K562 (cell line): ENCODE data around the gene NOSIP. TPM values are rescaled to one million over a fixed set of nuclear protein-coding genes. Genes with fewer than 3 reads are reported as not detected.

Experiments
- C11orf30 ChIP-seq: fragments of 450-650 bp; IDR thresholded peaks from 2 replicates; pipeline ENCODE4 v1.6.1; 2016; ENCODE audit warnings: low read depth, mild to moderate bottlenecking
- CBFA2T2 ChIP-seq: fragments of 450-650 bp; conservative IDR thresholded peaks from 2 replicates; pipeline ENCODE4 v1.6.1; 2017; ENCODE audit warnings: mild to moderate bottlenecking
- CBX3 ChIP-seq, 2 experiments: IDR thresholded peaks; 1 replicate in 1 of 2; 2 replicates in 1 of 2; pipeline ENCODE4 v1.6.1; 2012; ENCODE audit warnings: inconsistent platforms in 2 of 2, low read length in 2 of 2, borderline replicate concordance in 1 of 2, control low read depth in 1 of 2
- ETV6 ChIP-seq, 3 experiments: fragments of 150-350 bp in 1 of 3; sonication (generic) in 1 of 3; formaldehyde crosslinking in 1 of 3; IDR thresholded peaks; 2 replicates each; pipeline versions ENCODE4 v1.6.1 to v1.8.0; 2014 to 2022; ENCODE audit warnings: borderline replicate concordance in 2 of 3, low read depth in 2 of 3, antibody characterized with exemption in 1 of 3, low read length in 1 of 3, mild to moderate bottlenecking in 1 of 3, missing genetic modification reagents in 1 of 3
- GATAD2A ChIP-seq: fragments of 450-650 bp; IDR thresholded peaks from 2 replicates; pipeline ENCODE4 v1.6.1; 2017
- HDAC1 ChIP-seq, 2 experiments: fragments of 450-650 bp; IDR thresholded peaks; 2 replicates each; pipeline ENCODE4 v1.6.1; 2016 to 2017; ENCODE audit warnings: inconsistent platforms in 1 of 2, mild to moderate bottlenecking in 1 of 2, moderate library complexity in 1 of 2
- HDAC3 ChIP-seq: fragments of 450-650 bp; IDR thresholded peaks from 2 replicates; pipeline ENCODE4 v1.6.1; 2018; ENCODE audit warnings: borderline replicate concordance, mild to moderate bottlenecking, moderate library complexity; ENCODE audit not compliant: partially characterized antibody
- MAZ ChIP-seq, 2 experiments: fragments of 450-650 bp in 1 of 2; sonication (generic) in 1 of 2; formaldehyde crosslinking; IDR thresholded peaks in 1 of 2; conservative IDR thresholded peaks in 1 of 2; 2 replicates each; pipeline versions ENCODE4 v1.4.0 to v1.5.0; 2020; ENCODE audit warnings: mild to moderate bottlenecking in 1 of 2, missing genetic modification reagents in 1 of 2
- ZNF212 ChIP-seq: fragments of 450-650 bp; formaldehyde crosslinking; IDR thresholded peaks from 2 replicates; pipeline ENCODE4 v1.4.0; 2020; ENCODE audit warnings: mild to moderate bottlenecking
- polyA plus RNA-seq, 8 experiments: library from polyadenylated mRNA; depleted of rRNA in 4 of 8; stranded (reverse) in 5 of 8; unstranded in 3 of 8; fragments of >200 nt; fragmentation: Nextera tagmentation in 2 of 8; fragmentation: Illumina TruSeq in 1 of 8; extraction: Ambion mirVana in 2 of 8; extraction: Trizol in 1 of 8; gene quantifications; 2 replicates each; pipeline versions ENCODE4 v1.2.1 to v1.2.3, GENCODE V29; 2011 to 2014; ENCODE audit warnings: inconsistent platforms in 1 of 8, missing spikeins in 1 of 8
- total RNA-seq, 7 experiments: library from RNA; depleted of rRNA in 6 of 7; stranded (reverse); fragments of >200 nt in 6 of 7; fragmentation: Illumina TruSeq in 2 of 7; extraction: Trizol in 2 of 7; gene quantifications; 2 replicates each; pipeline versions ENCODE4 v1.2.1 to v1.2.3, GENCODE V29; 2011 to 2021; ENCODE audit warnings: low replicate concordance in 1 of 7
- TF ChIP-seq, protein P1 (sequence below), 3 experiments: IDR thresholded peaks in 2 of 3; conservative IDR thresholded peaks in 1 of 3; 2 replicates each; pipeline ENCODE4 v1.5.1; 2011 to 2012; ENCODE audit warnings: low read length in 3 of 3, mild to moderate bottlenecking in 3 of 3, control low read depth in 2 of 3, improper control_type of control experiment in 1 of 3, inconsistent platforms in 1 of 3, low read depth in 1 of 3, mixed read lengths in 1 of 3, moderate library complexity in 1 of 3; ENCODE audit not compliant: insufficient read depth in 2 of 3
- TF ChIP-seq, protein P2 (sequence below): fragments of 250-450 bp; sonication (Bioruptor Pico); IDR thresholded peaks from 2 replicates; pipeline ENCODE4 v1.5.0; 2020; ENCODE audit warnings: mild to moderate bottlenecking, borderline replicate concordance
- TF ChIP-seq, protein P3 (sequence below): fragments of 250-450 bp; sonication (Bioruptor Pico); IDR thresholded peaks from 2 replicates; pipeline ENCODE4 v1.5.0; 2021
- TF ChIP-seq, protein P4 (sequence below), 2 experiments: IDR thresholded peaks; 2 replicates each; pipeline ENCODE4 v1.6.1; 2011; ENCODE audit warnings: borderline replicate concordance in 1 of 2, control low read depth in 1 of 2, low read depth in 1 of 2, low read length in 1 of 2, mild to moderate bottlenecking in 1 of 2, mixed read lengths in 1 of 2, moderate library complexity in 1 of 2; ENCODE audit not compliant: insufficient read depth in 1 of 2, insufficient read length in 1 of 2, poor library complexity in 1 of 2, severe bottlenecking in 1 of 2; ENCODE audit errors: extremely low read depth in 1 of 2
- TF ChIP-seq, protein P5 (sequence below): sonication (generic); formaldehyde crosslinking; IDR thresholded peaks from 2 replicates; pipeline ENCODE4 v1.8.1; 2023; ENCODE audit warnings: mild to moderate bottlenecking, missing genetic modification reagents

NOSIP gene
- total and polyA plus RNA-seq, 9 of the 15 experiments (the other 6 are each of a cell fraction or from before 2014, with no cell fraction given): 14.4 to 153 (median 79.9) TPM

DNA sequence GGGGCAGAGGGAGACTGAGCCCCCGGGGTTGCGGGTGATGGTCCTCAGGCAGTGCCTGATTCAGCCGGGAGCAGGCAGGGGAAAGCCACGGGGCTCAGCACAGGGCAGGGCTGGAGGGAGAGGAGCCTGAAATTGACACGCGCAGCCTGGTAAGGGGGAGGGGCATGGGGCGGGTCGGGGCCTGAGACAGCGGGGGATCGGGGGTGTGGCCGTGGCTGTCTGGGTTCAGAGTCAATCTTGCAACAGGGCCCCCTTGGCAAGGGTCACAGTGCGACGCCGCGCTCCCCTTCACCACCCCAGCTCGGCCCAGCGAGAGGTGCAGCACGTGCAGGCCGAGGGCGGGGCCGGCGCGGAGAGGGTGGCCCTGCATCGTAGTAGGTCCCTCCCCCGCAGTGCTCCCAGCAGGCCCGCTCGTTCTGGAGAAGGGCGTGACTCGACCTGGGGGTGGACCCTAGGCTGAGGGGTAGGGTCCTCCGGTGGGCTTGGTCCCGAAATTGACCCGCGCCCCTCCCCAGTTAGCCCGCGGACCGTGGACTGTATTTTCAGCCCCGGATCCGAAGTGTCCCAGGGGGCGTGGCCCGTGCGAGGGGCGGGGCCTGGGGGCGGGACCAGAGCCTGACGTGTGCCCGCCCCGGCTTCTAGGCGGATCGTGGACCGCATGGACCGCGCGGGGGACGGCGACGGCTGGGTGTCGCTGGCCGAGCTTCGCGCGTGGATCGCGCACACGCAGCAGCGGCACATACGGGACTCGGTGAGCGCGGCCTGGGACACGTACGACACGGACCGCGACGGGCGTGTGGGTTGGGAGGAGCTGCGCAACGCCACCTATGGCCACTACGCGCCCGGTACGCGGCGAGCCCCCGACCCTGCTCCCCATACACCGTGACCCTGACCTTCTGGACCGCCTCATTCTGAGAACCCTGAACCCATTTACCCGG, 46.5 kb downstream of the NOSIP start (continued):
- TF ChIP-seq, protein P1, sequence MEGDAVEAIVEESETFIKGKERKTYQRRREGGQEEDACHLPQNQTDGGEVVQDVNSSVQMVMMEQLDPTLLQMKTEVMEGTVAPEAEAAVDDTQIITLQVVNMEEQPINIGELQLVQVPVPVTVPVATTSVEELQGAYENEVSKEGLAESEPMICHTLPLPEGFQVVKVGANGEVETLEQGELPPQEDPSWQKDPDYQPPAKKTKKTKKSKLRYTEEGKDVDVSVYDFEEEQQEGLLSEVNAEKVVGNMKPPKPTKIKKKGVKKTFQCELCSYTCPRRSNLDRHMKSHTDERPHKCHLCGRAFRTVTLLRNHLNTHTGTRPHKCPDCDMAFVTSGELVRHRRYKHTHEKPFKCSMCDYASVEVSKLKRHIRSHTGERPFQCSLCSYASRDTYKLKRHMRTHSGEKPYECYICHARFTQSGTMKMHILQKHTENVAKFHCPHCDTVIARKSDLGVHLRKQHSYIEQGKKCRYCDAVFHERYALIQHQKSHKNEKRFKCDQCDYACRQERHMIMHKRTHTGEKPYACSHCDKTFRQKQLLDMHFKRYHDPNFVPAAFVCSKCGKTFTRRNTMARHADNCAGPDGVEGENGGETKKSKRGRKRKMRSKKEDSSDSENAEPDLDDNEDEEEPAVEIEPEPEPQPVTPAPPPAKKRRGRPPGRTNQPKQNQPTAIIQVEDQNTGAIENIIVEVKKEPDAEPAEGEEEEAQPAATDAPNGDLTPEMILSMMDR (IDR thresholded peaks at IDR 0.05 in 2 of 3, conservative IDR thresholded peaks at IDR 0.05 in 1 of 3; ENCODE audit: insufficient read depth in 2 of 3, low read depth in 1 of 3, low read length in 3 of 3): peak; percentile 36 to 66 (median 37); a peak in 5 of 6 replicates
- TF ChIP-seq CBX3 (IDR thresholded peaks at IDR 0.05; ENCODE audit: borderline replicate concordance in 1 of 2, low read length in 2 of 2): no peak; a peak in 1 of 3 replicates
- TF ChIP-seq, protein P2, sequence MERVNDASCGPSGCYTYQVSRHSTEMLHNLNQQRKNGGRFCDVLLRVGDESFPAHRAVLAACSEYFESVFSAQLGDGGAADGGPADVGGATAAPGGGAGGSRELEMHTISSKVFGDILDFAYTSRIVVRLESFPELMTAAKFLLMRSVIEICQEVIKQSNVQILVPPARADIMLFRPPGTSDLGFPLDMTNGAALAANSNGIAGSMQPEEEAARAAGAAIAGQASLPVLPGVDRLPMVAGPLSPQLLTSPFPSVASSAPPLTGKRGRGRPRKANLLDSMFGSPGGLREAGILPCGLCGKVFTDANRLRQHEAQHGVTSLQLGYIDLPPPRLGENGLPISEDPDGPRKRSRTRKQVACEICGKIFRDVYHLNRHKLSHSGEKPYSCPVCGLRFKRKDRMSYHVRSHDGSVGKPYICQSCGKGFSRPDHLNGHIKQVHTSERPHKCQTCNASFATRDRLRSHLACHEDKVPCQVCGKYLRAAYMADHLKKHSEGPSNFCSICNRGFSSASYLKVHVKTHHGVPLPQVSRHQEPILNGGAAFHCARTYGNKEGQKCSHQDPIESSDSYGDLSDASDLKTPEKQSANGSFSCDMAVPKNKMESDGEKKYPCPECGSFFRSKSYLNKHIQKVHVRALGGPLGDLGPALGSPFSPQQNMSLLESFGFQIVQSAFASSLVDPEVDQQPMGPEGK (CRISPR knock-in tag): no peak
- peak; percentile 87 to 88 for TF ChIP-seq MAZ (CRISPR knock-in tag; conservative IDR thresholded peaks at IDR 0.05 in 1 of 2, IDR thresholded peaks at IDR 0.05 in 1 of 2)
- TF ChIP-seq CBFA2T2: no peak
- TF ChIP-seq, protein P3, sequence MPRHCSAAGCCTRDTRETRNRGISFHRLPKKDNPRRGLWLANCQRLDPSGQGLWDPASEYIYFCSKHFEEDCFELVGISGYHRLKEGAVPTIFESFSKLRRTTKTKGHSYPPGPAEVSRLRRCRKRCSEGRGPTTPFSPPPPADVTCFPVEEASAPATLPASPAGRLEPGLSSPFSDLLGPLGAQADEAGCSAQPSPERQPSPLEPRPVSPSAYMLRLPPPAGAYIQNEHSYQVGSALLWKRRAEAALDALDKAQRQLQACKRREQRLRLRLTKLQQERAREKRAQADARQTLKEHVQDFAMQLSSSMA (CRISPR knock-in tag): no peak
- TF ChIP-seq C11orf30: no peak
- TF ChIP-seq, protein P4, sequence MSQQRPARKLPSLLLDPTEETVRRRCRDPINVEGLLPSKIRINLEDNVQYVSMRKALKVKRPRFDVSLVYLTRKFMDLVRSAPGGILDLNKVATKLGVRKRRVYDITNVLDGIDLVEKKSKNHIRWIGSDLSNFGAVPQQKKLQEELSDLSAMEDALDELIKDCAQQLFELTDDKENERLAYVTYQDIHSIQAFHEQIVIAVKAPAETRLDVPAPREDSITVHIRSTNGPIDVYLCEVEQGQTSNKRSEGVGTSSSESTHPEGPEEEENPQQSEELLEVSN (IDR thresholded peaks at IDR 0.05; ENCODE audit: borderline replicate concordance in 1 of 2, extremely low read depth in 1 of 2, insufficient read depth in 1 of 2, insufficient read length in 1 of 2, low read depth in 1 of 2, low read length in 1 of 2, poor library complexity in 1 of 2, severe bottlenecking in 1 of 2): peak; percentile 82 to 83
- no peak for TF ChIP-seq GATAD2A
- no peak for TF ChIP-seq HDAC3
- TF ChIP-seq, protein P5, sequence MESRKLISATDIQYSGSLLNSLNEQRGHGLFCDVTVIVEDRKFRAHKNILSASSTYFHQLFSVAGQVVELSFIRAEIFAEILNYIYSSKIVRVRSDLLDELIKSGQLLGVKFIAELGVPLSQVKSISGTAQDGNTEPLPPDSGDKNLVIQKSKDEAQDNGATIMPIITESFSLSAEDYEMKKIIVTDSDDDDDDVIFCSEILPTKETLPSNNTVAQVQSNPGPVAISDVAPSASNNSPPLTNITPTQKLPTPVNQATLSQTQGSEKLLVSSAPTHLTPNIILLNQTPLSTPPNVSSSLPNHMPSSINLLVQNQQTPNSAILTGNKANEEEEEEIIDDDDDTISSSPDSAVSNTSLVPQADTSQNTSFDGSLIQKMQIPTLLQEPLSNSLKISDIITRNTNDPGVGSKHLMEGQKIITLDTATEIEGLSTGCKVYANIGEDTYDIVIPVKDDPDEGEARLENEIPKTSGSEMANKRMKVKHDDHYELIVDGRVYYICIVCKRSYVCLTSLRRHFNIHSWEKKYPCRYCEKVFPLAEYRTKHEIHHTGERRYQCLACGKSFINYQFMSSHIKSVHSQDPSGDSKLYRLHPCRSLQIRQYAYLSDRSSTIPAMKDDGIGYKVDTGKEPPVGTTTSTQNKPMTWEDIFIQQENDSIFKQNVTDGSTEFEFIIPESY: peak; percentile 61
- TF ChIP-seq HDAC1 (IDR thresholded peaks at IDR 0.05): peak in 1 of 2 experiments; percentile 85; a peak in 1 of 4 replicates
- no peak for TF ChIP-seq ETV6 (IDR thresholded peaks at IDR 0.05; ENCODE audit: borderline replicate concordance in 1 of 2, low read depth in 2 of 2, low read length in 1 of 2)
- TF ChIP-seq ETV6 (CRISPR knock-in tag; IDR thresholded peaks at IDR 0.05; ENCODE audit: borderline replicate concordance): peak; percentile 85; the same call in 1 of the 2 replicates
- no peak for TF ChIP-seq ZNF212 (CRISPR knock-in tag)
